Measurements from ENCODE around the gene B3GNT4.

B3GNT4 gene

DNA sequence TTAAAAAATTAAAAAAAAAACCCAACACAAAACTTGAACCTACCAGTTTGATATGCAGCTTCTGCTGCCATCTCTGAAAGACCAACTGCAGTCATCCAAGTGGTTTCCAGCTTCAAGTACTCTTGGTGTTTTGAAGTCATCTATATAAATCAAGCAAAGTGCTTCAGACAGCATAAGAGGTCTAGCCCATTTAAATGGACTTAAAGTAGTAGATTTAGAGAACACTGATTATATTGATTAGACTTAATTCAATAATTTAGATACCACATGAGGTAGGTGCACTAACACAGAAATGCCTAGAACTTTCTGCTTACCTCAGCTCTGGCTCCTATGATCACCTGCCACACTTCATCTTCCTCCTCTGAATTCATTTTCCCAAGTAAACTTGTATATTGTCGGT, 12.9 kb downstream of the B3GNT4 start:
- no peak for DNase-seq (ENCODE audit: low spot score)

- DNase-seq (ENCODE audit: low spot score), result peak; percentile 99
Measured at GRCh38 chr12:122225683-122226365, 22.3 kb downstream of the B3GNT4 start, which contains the start of gene DIABLO. TSS of gene DIABLO (minus strand) at chr12:122226052. CDS start at chr12:122226014, 38 bp downstream.

GRCh38 chr12:122226366-122227125, 23.0 kb downstream of the B3GNT4 start:
- DNase-seq (ENCODE audit: low spot score), result no peak

DNA sequence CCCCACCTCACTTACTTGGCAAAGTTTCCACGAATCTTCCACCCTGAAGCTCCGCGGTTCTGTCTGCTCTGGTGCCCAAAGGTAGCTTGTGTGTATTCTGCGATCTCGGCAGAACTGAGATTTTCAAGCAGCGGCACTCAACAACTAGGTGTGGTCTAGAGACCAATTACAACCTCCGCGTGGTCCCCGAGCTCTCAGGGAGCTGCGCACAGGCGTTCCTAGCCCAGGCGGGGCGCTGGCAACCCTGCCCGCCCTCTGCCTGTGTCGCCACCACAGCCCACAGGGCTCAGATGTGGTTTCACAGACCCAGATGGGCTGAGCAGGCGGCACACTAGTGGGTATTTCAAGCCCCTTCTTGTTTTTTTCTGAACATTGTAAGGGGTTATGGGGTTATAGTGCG, 23.8 kb downstream of the B3GNT4 start:
- no peak for DNase-seq (ENCODE audit: low spot score)

GRCh38 chr12:122228092-122228491, 24.6 kb downstream of the B3GNT4 start:
- no peak for DNase-seq (ENCODE audit: low spot score)

DNA sequence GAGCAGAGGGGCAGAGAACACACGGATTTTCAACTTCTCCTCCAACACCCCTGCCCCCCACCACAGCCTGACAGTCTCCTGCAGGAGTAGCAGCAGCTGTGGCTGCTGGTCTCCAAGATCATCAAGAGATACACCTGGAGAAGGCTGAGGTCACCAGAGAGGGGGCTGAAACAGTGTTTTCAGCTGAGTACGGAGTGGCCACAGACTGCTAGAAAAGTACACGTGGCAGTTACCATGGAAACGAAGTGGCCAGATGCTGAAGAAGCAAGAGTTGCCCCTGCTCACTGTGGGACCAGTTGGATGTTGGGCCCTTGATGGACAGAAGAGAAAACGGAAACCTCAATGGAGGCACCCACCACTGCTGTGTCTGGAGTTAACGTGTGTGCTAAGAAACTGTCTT, 27.3 kb downstream of the B3GNT4 start:
- DNase-seq (ENCODE audit: low spot score), result no peak

DNA sequence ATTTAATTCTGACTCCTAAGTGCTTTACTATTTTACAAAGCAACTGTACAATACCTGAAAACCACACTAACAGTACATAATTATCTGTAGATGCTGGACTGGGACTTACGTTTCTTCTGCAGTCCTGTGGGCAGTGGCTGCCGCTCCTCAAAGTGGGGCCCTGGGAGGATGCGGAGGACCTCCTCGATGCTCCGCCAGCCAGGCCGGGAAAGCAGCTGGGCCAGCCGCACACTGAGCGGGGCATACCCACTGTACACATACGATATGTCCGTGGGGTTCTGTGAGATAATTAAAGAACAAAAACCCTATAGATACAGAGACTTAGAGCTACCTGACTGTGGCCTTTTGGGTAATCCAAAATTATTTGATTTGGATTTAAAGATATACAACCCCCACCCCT, 29.2 kb downstream of the B3GNT4 start:
- DNase-seq (ENCODE audit: low spot score), result no peak

DNA sequence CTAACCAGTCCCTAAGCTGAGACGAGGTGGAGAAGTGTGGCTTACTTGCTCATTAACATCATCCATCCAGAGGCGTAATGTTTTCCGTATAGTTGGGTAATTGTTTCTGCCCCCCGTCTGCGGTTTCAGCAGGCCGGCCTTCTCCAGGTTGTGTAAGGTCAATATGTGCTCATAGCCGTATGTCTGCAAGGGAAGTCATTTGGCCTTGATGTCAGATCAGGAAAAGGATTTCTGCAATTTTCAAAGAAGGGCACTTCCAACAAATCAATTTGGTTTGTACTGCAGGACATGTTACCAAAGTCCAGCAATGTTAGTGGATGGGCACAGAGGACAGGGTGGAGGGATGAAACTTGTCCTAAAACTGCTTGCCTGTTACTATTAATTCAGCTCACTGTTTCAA, 32.2 kb downstream of the B3GNT4 start:
- no peak for DNase-seq (ENCODE audit: low spot score)

GRCh38 chr12:122238861-122239260, 35.4 kb downstream of the B3GNT4 start:
- DNase-seq (ENCODE audit: low spot score), result no peak

DNA sequence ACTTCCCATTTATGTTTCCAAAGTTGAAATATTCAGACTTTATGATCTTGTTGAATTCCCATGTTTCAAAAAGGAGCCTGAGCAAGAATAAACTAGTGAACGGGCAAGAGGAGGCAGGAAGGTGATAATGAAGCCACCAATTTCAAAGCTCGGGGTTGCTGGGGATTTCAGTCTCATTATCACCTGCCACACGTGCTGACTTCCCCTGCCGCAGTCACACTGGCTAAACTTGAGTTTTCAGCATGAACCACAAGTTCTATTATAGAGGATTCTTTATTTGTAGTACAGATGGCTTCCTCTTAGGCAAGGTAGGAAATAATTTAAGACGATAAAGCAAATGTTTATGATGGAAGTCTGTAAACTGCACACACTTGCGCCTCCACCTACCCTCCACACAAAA, 40.5 kb downstream of the B3GNT4 start:
- DNase-seq (ENCODE audit: low spot score), result no peak

DNA sequence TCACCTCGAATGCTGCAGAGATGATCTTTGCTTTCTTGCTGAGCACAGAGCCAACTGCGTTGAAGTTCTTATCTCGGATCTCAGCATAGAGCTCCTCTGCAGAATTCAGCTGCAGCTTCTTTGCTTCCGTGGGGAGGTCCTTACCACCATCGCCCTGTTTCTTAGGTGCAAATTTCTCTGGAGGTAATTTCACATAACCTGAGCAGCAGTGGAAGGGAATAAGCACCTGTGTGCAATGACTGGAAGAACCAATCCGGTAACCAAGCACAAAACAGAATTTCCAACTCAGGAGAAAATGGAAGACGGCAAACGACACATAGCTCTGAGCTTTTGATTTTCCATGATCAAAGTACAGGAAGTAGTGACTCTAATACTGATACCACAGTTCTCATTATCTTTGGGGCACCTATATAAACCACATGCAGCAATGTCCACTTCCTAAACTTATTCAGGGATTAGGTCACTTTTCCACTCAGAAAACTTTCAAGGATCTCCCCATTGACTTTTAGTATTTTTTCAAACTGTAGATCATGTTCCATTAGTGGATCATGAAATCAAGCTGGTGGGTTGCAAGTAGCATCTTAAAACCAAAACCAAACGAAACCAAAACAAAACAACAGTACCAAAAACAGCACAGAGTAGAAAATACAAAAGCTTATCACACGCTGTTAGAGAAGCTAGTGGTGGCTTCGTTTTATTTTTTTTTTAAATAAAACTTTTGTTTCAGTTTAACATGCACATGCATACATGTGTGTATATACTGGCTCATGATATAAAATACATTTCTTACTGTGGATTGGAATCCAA, 41.3 kb downstream of the B3GNT4 start:
- DNase-seq (ENCODE audit: low spot score), result no peak

DNA sequence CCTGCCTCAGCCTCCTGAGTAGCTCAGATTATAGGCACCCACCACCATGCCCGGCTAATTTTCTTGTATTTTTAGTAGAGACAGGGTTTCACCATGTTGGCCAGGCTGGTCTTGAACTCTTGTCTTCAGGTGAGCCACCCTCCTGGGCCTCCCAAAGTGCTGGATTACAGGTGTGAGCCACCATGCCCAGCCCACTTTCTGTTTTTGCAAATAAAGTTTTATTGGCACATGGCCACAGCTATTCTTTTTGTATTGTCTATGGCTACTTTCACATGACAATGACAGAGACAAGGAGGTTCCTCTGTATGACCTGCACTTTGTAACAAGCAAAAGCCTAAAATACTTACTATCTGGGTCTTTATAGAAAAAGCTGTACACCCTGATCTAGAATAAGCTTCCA, 42.0 kb downstream of the B3GNT4 start:
- no peak for DNase-seq (ENCODE audit: low spot score)

DNA sequence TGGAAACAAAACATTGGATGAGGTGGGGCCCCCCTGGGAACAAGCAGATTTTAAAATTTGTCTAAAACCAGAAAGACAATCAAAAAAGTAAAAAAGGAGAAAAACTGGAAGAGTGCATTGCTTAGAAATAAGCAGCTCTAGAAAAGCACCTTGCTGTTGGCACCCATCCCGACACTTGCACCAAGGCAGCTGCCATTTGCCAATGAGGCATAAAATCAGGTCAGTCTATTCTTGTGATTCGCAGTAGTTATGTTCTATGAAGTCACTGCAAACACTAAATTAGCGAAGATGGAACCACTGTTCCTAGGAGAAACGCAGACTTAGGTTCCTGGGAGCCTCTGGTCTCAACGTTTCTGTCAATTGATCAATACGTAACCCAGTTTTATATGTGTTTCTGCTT, 46.5 kb downstream of the B3GNT4 start:
- DNase-seq (ENCODE audit: low spot score), result no peak

DNA sequence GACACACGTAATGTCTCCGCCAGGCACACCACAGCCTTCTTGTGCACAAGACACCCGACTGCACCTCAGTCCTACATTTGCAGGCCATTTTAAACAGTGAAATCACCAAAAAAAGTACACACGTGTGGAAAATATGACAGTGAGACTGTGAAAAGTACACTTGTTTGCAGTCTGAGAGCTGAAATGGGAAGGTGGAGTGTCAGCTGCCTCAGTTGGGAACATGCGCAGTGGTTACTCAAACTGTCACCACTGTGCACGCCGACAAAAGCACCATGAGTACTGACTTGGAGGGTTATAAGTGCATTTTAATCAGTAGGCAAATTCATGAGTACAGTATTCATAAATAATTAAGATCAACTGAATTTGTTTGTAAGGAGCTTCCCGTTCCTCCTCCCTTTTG, 47.0 kb downstream of the B3GNT4 start:
- DNase-seq (ENCODE audit: low spot score), result no peak

GRCh38 chr12:122258462-122258861, 55.0 kb downstream of the B3GNT4 start:
- DNase-seq (ENCODE audit: low spot score), result peak; percentile 49

Data from RKO (cell line).